CD4-positive, alpha-beta T cell treated with Interleukin-4 for 4 hours (primary cell): ENCODE measurements around the gene UST.
"Not testable (repeated sequence)": the region's sequence is repeated elsewhere in the genome, so short reads cannot be mapped to it uniquely, and the experiment has no call there.

Source experiments
- DNase-seq: peaks from one replicate; pipeline ENCODE4 v3.0.0-alpha.2; 2020

UST gene

GRCh38 chr6:148983101-148983761 is 236.4 kb downstream of the UST start:
- DNase-seq, result no peak

- DNase-seq, result no peak
These were observed 237.1 kb downstream of the UST start for GRCh38 chr6:148983966-148984365.

GRCh38 chr6:148984531-148985056 is 237.8 kb downstream of the UST start:
- no peak for DNase-seq

DNA sequence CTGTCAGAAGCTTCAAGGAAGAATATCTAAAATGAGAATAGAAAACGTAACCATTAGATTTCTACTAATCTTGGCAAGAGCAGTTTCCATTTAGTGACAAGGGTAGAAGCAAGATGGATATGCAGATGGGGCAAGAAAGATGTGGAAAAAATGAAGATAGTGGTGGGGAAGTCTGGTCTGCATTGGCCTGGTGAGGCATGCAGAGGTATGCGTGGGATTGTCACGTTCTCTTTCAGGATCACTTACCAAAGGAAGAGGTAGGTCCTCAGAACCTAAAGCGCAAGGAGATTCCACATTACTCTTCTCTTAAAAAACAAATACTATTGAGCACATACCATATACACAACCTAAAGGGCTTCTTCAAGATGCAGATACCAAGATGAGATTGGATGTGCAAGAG is 238.7 kb downstream of the UST start:
- no peak for DNase-seq

GRCh38 chr6:148986608-148987007 is 239.8 kb downstream of the UST start:
- DNase-seq, result no peak

- DNase-seq, result no peak
These were observed 241.2 kb downstream of the UST start for GRCh38 chr6:148987982-148988381.

GRCh38 chr6:148989585-148989984 is 242.8 kb downstream of the UST start:
- no peak for DNase-seq

- no peak for DNase-seq
These were observed 243.6 kb downstream of the UST start for GRCh38 chr6:148990403-148990802.

- no peak for DNase-seq
These were observed 250.0 kb downstream of the UST start for GRCh38 chr6:148996815-148997214.

DNA sequence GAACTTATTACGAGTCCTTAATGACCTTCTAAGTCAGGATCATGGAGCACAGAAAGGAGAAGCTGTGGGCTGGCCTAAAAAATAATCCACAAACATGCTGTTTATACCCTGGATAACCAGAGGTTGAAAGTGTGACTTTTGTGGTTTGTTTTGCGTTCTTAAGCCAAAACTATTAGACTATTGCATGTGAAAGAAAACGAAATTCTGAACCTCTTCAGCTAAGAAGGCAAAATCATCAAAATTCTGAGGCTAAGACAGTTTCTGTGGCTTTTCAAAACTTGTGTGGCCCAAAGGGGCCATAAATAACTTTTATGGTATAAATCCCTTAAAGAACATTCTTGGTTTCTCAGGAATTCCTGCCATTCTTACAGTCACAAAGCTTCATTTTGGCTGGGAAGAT is 251.0 kb downstream of the UST start:
- no peak for DNase-seq

DNA sequence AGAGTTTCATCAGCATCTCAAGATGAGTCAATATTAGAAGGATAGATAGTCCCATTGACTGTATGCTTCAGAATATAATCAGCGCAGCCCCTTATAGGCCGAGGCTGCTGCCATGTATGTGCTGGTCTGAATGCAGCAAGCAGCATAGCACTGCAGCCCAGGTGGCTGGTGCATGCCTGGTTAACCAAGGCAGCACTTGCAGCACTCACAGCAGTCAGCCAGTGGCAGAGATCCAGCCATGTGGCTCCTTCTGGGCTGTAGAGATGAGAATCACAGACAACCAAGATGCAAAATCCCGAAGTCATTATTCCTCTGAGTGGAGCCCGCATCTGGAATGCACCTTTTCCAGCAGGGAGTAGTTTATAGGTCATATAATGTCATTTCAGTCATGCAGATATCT is 251.9 kb downstream of the UST start:
- DNase-seq, result no peak

GRCh38 chr6:148999501-148999900 is 252.7 kb downstream of the UST start:
- no peak for DNase-seq

GRCh38 chr6:148999929-149000468 is 253.2 kb downstream of the UST start:
- DNase-seq, result no peak

DNA sequence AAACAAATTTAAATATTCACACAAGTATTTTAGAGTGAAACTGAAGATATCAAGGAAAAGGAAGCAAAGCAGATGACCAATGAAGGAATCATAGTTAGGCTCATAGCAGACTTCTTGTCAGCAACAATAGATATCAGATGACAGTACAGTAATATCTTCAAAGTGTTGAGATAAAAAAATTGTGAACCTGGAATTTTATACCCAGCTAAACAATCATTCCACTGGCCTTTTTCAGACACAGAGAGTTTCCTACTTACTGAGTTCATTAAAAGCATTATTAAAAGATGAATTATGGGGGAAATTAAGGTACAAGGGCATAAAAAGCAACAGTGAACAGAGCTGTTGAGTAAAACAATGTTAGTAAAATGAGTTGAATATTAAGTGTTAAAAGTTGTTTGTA is 254.6 kb downstream of the UST start:
- no peak for DNase-seq

DNA sequence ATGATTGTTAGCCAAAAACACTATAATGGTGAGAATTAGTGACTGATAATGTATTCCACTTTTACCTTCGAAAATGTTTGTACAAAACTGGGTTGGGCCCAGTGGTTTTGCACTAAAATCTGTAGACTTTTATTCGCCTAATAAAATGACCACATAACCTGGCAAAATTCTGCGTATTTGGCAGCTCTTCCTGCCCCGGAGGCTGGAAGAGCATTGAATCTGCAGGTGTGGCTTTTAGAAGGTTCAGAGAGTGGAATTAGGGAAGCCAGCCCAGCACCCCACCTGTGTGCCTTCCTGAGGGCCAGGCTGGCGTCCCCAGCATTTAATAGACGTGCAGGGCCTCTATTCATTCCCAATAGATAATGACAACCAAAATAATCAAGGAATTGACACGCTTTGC is 256.7 kb downstream of the UST start:
- DNase-seq, result no peak

GRCh38 chr6:149004664-149005063 is 257.8 kb downstream of the UST start:
- DNase-seq, result no peak

GRCh38 chr6:149006236-149006635 is 259.4 kb downstream of the UST start:
- DNase-seq, result not testable (repeated sequence)

DNA sequence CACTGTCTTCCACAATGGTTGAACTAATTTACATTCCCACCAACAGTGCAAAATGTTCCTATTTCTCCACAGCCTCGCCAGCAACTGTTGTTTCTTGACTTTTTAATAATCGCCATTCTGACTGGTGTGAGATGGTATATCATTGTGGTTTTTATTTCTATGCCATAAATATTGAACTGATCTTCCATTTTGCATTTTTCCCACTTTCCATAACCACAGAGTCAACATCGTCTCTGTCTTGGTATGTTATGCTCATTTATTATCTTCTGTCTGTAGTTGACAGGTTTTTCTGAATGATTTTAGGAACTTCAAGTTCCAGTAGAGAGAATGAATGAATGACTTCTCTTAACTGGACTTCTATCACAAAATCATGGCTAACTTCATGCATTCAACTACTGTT is 259.8 kb downstream of the UST start:
- no peak for DNase-seq

DNA sequence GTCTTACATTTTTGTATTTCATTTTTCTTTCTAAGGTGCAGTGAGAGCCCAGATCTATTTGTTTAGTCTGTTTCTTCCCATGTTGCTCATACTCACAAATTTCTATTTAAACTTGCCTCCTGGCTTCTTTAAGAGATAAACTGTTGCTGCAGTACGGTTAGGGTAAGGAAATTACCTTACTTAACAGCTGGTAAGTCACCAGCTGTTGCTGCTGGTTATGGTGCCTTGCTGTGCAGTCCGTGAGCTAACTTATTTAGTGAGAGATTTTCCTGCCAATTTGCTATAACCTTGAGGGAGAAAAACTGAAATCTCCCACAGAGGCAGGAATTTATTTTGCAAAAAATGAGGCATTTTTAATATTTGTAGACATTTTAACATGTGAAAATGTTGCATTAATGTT is 261.0 kb downstream of the UST start:
- DNase-seq, result no peak

DNA sequence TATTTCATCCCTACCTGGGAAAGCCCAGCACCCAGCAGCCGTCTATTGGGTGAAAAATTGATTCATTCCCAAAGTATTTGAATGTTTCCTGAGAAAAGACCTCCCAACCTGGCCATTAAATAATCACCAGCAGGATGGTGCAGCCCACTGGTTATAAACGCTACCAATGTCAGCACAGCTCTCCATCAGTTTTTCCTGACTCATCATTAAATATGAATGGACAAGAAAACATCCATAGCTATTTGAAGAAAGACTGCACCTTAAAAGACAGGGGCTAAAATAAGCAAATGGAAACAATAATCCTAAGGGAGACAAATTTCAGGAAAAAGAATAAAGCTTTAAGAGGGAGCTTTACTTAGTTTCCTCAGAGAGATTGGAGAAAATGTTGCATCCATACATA is 261.9 kb downstream of the UST start:
- no peak for DNase-seq

DNA sequence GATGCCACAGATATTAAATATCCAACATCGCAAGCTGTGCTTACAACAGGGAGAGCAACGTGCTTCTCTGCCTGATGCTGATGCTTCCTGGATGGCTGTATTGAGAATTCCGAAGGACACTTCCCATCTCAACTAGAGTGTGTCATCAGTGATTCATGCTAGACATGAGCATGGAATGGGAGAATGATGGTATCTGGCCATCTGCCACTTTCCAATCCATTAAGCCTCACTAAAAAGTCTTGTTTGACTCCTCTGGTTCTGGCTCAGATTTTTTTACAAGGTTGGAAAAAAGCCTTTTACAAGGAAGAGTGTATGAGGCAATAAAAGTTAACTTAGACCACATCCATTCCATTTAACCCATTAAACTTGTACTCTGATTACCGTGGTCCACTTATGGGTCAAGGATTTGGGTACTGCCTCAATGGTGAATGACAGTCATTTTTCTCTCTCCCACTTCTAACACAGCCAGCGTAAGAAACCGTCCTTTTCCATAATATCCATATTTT is 265.3 kb downstream of the UST start:
- no peak for DNase-seq

GRCh38 chr6:149013586-149014344 is 266.9 kb downstream of the UST start:
- no peak for DNase-seq

DNA sequence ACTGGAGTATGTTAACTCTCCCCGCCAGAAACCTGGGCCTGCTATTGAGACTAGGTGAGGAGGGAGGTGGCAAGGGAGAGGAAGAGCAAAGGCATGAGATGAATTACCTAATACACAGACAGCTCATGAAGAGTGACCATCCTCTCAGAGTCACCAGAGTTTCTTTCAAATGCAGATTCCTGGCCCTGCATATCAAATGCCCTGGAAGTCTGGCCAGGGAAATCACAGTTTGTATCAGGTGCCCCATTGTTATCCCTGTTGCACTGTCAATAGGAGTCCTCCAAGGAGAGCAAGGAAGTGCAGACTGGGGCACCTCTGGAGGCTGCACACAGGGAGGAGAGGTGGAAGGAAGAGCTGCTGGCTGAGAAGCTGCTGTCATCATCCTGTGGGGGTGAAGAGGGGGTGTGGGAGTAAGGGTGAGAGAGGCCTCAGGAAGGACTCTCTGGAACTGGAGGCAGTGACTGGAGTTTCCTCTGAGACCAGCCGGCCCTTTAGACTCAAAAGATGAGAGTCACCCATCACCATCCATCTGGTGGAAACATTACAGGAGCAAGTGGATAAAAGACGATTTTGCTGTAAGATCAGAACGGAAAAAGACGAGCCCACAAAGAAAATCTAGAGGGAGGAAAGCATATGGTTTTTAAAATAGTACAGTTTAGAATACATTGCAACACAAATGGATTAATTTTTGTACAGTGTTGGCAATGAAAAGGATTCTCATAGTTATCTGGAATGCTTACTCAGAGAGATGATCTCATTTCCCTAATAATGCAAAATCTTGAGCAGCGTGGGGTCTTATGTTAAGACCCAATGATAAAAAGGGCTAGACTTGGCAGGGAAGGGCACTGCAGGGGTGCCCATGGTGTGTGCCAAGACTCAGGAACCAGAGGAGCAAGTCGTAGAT is 268.1 kb downstream of the UST start:
- DNase-seq, result no peak
